Measurements from ENCODE around the gene TPRG1L.

DNA sequence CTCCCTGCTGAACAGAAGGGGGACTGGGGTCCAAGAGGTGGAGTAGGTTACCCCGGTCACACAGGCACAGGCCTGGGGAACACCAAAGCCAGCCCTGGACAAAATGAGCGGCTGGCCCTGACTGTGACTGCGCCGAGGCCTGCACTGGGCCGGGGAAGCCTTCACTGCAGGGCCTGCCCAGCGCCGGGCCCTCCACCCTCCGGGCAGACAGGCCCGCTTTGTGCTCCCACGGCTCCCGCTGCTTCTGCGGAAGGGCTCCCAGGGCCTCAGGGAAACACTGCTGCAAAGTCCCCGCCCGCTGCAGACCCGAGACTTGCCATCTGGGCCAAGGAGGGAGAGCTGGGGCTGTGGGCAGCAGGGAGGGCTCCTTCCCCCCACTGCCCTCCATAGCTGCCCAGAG is 48.8 kb upstream of the TPRG1L start:
- TF ChIP-seq, protein P1, sequence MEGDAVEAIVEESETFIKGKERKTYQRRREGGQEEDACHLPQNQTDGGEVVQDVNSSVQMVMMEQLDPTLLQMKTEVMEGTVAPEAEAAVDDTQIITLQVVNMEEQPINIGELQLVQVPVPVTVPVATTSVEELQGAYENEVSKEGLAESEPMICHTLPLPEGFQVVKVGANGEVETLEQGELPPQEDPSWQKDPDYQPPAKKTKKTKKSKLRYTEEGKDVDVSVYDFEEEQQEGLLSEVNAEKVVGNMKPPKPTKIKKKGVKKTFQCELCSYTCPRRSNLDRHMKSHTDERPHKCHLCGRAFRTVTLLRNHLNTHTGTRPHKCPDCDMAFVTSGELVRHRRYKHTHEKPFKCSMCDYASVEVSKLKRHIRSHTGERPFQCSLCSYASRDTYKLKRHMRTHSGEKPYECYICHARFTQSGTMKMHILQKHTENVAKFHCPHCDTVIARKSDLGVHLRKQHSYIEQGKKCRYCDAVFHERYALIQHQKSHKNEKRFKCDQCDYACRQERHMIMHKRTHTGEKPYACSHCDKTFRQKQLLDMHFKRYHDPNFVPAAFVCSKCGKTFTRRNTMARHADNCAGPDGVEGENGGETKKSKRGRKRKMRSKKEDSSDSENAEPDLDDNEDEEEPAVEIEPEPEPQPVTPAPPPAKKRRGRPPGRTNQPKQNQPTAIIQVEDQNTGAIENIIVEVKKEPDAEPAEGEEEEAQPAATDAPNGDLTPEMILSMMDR (IDR thresholded peaks at IDR 0.05) = no peak
- TF ChIP-seq POLR2A (IDR thresholded peaks at IDR 0.05; ENCODE audit: low read depth) = no peak

Measured in esophagus muscularis mucosa (tissue), 3 donors.